HEK293 (cell line): ENCODE results near the gene BMERB1.

Source experiments
- CTCF ChIP-seq: fragments of 450-650 bp; formaldehyde crosslinking; IDR thresholded peaks from 2 replicates; pipeline ENCODE4 v1.5.1; 2016; ENCODE audit warnings: missing biosample characterization, missing genetic modification characterization
- HOXD13 ChIP-seq: sonication (generic); formaldehyde crosslinking; IDR thresholded peaks from 2 replicates; pipeline ENCODE4 v1.8.0; 2022; ENCODE audit warnings: missing genetic modification reagents, borderline replicate concordance
- PRDM4 ChIP-seq: fragments of 450-650 bp; formaldehyde crosslinking; IDR thresholded peaks from 2 replicates; pipeline ENCODE4 v1.5.1; 2017; ENCODE audit warnings: missing biosample characterization, missing genetic modification characterization
- TSHZ1 ChIP-seq: fragments of 450-650 bp; formaldehyde crosslinking; IDR thresholded peaks from 2 replicates; pipeline ENCODE4 v1.5.1; 2016; ENCODE audit warnings: missing biosample characterization, missing genetic modification characterization, borderline replicate concordance
- ZBTB21 ChIP-seq: fragments of 450-650 bp; formaldehyde crosslinking; IDR thresholded peaks from 2 replicates; pipeline ENCODE4 v1.5.1; 2017; ENCODE audit warnings: missing biosample characterization, missing genetic modification characterization
- ZBTB49 ChIP-seq: fragments of 450-650 bp; formaldehyde crosslinking; IDR thresholded peaks from 2 replicates; pipeline ENCODE4 v1.5.1; 2016; ENCODE audit warnings: missing biosample characterization, missing genetic modification characterization, low read depth
- ZNF133 ChIP-seq: fragments of 450-650 bp; formaldehyde crosslinking; IDR thresholded peaks from 2 replicates; pipeline ENCODE4 v1.5.1; 2016; ENCODE audit warnings: missing biosample characterization, missing genetic modification characterization
- ZNF169 ChIP-seq: fragments of 450-650 bp; formaldehyde crosslinking; IDR thresholded peaks from 2 replicates; pipeline ENCODE4 v1.5.1; 2016; ENCODE audit warnings: missing biosample characterization, missing genetic modification characterization
- ZNF202 ChIP-seq: fragments of 450-650 bp; formaldehyde crosslinking; IDR thresholded peaks from 2 replicates; pipeline ENCODE4 v1.5.1; 2016; ENCODE audit warnings: missing biosample characterization, missing genetic modification characterization, borderline replicate concordance
- ZNF394 ChIP-seq: fragments of 450-650 bp; formaldehyde crosslinking; IDR thresholded peaks from 2 replicates; pipeline ENCODE4 v1.5.1; 2016; ENCODE audit warnings: missing biosample characterization, missing genetic modification characterization, mild to moderate bottlenecking, moderate library complexity, borderline replicate concordance
- ZNF416 ChIP-seq: fragments of 450-650 bp; formaldehyde crosslinking; IDR thresholded peaks from 2 replicates; pipeline ENCODE4 v1.5.1; 2016; ENCODE audit warnings: missing biosample characterization, missing genetic modification characterization
- ZNF521 ChIP-seq: fragments of 450-650 bp; formaldehyde crosslinking; IDR thresholded peaks from 2 replicates; pipeline ENCODE4 v1.5.1; 2017; ENCODE audit warnings: missing biosample characterization, mild to moderate bottlenecking, missing genetic modification characterization
- ZNF624 ChIP-seq: fragments of 450-650 bp; formaldehyde crosslinking; IDR thresholded peaks from 2 replicates; pipeline ENCODE4 v1.5.1; 2017; ENCODE audit warnings: missing biosample characterization, missing genetic modification characterization
- ZSCAN30 ChIP-seq: fragments of 450-650 bp; IDR thresholded peaks from 2 replicates; pipeline ENCODE4 v1.5.1; 2018; ENCODE audit warnings: missing biosample characterization, mild to moderate bottlenecking, missing genetic modification characterization, moderate library complexity

- TF ChIP-seq CTCF, result no peak
- TF ChIP-seq HOXD13 (CRISPR knock-in tag), result no peak
- no peak for TF ChIP-seq TSHZ1 (tag by site-specific recombination)
- TF ChIP-seq ZNF169 (tag by site-specific recombination), result no peak
- no peak for TF ChIP-seq ZNF416
- TF ChIP-seq ZBTB21 (tag by site-specific recombination), result no peak
- TF ChIP-seq ZNF624, result no peak
- TF ChIP-seq ZNF133 (tag by site-specific recombination), result no peak
- no peak for TF ChIP-seq ZNF394
- no peak for TF ChIP-seq PRDM4
- TF ChIP-seq ZSCAN30, result no peak
- TF ChIP-seq ZNF521 (tag by site-specific recombination), result no peak
- TF ChIP-seq ZBTB49 (tag by site-specific recombination), result no peak
- TF ChIP-seq ZNF202 (tag by site-specific recombination), result no peak
These were observed 16.2 kb downstream of the BMERB1 start for GRCh38 chr16:15450624-15451023.
